Measurements from ENCODE around the gene LRP10.

LRP10 gene

GRCh38 chr14:22928237-22929103, 56.9 kb downstream of the LRP10 start:
- Mint-ChIP-seq H3K4me1 (ENCODE audit: low read depth) (peaks cover 35% of the 10 kb centered on the region), H3K27me3 (no peaks in the 10 kb centered on the region), H3K9me3 (no peaks in the 10 kb centered on the region), H3K4me3 (no peak overlapping the region), H3K36me3 (ENCODE audit: low read depth) (peaks cover 35% of the 10 kb centered on the region), H3K27ac (no peak overlapping the region)

GRCh38 chr14:22929104-22929960, 57.8 kb downstream of the LRP10 start, which contains the start of gene PRMT5:
TSS of gene PRMT5 (minus strand) at chr14:22929376. CDS start at chr14:22929361, 15 bp downstream.
- no peaks in the 10 kb centered on the region for H3K9me3 Mint-ChIP-seq
- no peak within 1 kb of the TSS for H3K4me3 Mint-ChIP-seq
- no peak within 1 kb of the TSS for H3K27ac Mint-ChIP-seq
- H3K27me3 Mint-ChIP-seq: no peaks in the 10 kb centered on the region
- peaks cover 26% of the 10 kb centered on the region for H3K36me3 Mint-ChIP-seq (ENCODE audit: low read depth)
- peaks cover 35% of the 10 kb centered on the region for H3K4me1 Mint-ChIP-seq (ENCODE audit: low read depth)

GRCh38 chr14:22929961-22930364, 58.4 kb downstream of the LRP10 start:
- no peaks in the 10 kb centered on the region for H3K9me3 Mint-ChIP-seq
- no peaks in the 10 kb centered on the region for H3K27me3 Mint-ChIP-seq
- peaks cover 20% of the 10 kb centered on the region for H3K36me3 Mint-ChIP-seq (ENCODE audit: low read depth)
- no peak overlapping the region for H3K4me3 Mint-ChIP-seq
- H3K4me1 Mint-ChIP-seq (ENCODE audit: low read depth): peaks cover 35% of the 10 kb centered on the region
- no peak overlapping the region for H3K27ac Mint-ChIP-seq

All from stimulated activated naive CD8-positive, alpha-beta T cell treated with anti-CD3 and anti-CD28 coated beads, Interleukin-15, Interleukin-2, amounts not matched to agents 100 ng/mL and 50 ng/mL, for 24 hours (primary cell).